Large intestine (tissue), 12 donors: ENCODE measurements around the gene TCF19. TPM values are rescaled to one million over a fixed set of nuclear protein-coding genes. Genes with fewer than 3 reads are reported as not detected.

Source experiments
- DNase-seq, 2 donors: peaks; one replicate each; pipeline versions ENCODE4 v3.0.0 to v3.0.0-alpha.2; 2013
- H3K27ac ChIP-seq: one replicate; pipeline ENCODE4 v1.5.1; 2013; ENCODE audit warnings: low read length
- H3K27me3 ChIP-seq: 2 replicates; pipeline ENCODE4 v1.6.1; 2013; ENCODE audit warnings: low read length; ENCODE audit not compliant: control insufficient read depth, insufficient read depth
- H3K36me3 ChIP-seq: 2 replicates; pipeline ENCODE4 v1.6.1; 2013; ENCODE audit warnings: low read length; ENCODE audit not compliant: control insufficient read depth, insufficient read depth
- H3K4me1 ChIP-seq: one replicate; pipeline ENCODE4 v1.6.1; 2013; ENCODE audit warnings: low read length; ENCODE audit not compliant: control insufficient read depth, insufficient read depth
- H3K4me3 ChIP-seq: one replicate; pipeline ENCODE4 v1.5.1; 2013; ENCODE audit warnings: low read length
- H3K9me3 ChIP-seq: one replicate; pipeline ENCODE4 v1.6.1; 2013; ENCODE audit warnings: mild to moderate bottlenecking, low read depth, low read length, moderate library complexity; ENCODE audit not compliant: control insufficient read depth
- WGBS: methylation state at CpG from one replicate; pipeline ENCODE4 v1.1.5; 2013; ENCODE audit warnings: low lambda C conversion rate; ENCODE audit not compliant: insufficient coverage; 5-methylcytosine and 5-hydroxymethylcytosine counted together
- long read RNA-seq, 11 donors: transcript quantifications; one replicate each; lab custom pipeline, GENCODE V29; 2026
- polyA plus RNA-seq: library from polyadenylated mRNA; unstranded; fragments of 120-200 nt; gene quantifications from one replicate; pipeline ENCODE4 v1.2.1, GENCODE V29; 2013

Gene TCF19
- polyA plus RNA-seq, result 9.1 TPM
- long read RNA-seq, donor 1, result 0 reads
- long read RNA-seq, donor 2, partial matches to known transcripts, result 6 of 8 reads
- long read RNA-seq, donor 2, other reads (novel, unspliced or antisense), result 0 of 8 reads
- long read RNA-seq, donor 3, partial matches to known transcripts, result 0 of 1 reads
- long read RNA-seq, donor 3, other reads (novel, unspliced or antisense), result 0 of 1 reads
- long read RNA-seq, donor 4, result 0 reads
- long read RNA-seq, donor 5, result 0 reads
- long read RNA-seq, donor 6, partial matches to known transcripts, result 0 of 3 reads
- long read RNA-seq, donor 6, other reads (novel, unspliced or antisense), result 0 of 3 reads
- long read RNA-seq, donor 7, result 0 reads
- long read RNA-seq, donor 8, partial matches to known transcripts, result 0 of 2 reads
- long read RNA-seq, donor 8, other reads (novel, unspliced or antisense), result 0 of 2 reads
- long read RNA-seq, donor 9, result 0 reads
- long read RNA-seq, donor 10, result 0 reads
- long read RNA-seq, donor 11, partial matches to known transcripts, result 0 of 1 reads
- long read RNA-seq, donor 11, other reads (novel, unspliced or antisense), result 0 of 1 reads

DNA sequence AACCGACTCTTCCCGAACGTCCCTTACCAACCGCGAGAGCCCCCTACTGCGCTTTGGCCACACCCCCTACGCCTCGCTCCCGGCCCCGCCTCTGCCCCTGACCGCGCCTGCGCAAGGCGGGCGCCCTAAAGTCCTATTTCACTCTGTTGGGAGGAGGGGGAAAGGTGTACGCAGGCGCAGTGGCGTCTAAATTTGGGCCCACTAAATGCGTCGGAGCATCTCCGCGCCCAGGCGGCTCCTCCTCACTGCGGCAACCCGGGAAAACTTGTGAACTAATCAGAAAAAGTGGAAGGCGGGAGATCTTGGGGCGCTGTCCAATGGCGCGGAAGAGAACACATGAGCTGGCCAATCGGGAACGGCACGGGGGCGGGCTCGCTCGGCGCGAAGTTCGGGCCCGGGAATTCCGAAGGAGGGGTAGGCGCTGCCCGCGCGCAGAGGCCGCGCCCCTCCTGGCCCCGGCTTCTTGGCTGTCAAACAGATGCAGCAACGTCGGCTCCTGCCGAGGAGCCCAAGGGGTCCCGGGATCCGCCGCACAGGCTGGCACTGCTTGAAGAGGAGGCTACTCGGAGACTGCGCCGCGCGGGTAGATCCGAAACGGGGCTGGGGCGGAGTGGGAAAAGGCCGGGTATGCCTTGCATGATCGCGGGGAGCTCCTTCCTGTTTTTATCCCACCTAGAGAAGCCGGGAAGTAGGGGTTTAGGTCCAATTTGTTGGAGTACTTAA lies at the start of gene TCF19:
Gene TCF19, plus strand, starts transcription at position 450 of the 723 bp plus-strand sequence. CDS start 881 bp downstream, outside the sequence.
- H3K27ac ChIP-seq, result peak within 1 kb of the TSS; percentile 29

DNA sequence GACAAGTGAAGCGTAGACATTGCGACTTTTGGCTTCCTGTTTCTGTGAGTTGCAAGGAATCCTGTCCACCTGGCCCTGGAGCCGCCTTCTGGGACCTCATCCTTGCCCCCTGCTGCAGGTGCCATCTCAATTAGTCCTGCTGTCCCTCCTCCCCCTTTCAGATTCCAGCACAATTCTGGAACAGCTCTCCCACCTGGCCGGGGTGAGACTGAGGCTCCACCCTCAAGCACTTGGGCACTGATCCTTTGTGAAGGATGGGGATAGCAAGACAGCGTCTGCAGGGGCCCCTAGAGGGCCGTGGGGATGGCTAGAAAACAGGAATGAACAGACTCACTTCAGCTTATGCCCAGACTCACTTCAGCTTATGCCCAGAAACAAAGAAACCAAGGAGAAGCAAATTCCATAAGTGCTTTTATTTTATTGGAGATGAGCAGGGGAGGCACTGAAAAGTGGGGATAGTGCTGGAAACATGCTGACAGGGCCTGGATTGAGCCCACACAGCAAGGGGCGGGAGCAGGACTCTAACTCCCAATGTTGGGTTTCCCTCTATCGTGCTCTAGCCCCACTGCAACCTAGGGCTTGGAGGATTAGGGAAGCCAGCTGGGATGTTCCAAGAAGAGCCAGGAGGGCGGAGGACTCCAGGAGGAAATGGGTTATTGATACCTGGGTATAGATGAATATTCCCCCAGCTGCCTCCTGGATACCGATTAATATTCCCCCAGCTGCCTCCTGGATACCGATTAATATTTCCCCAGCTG lies 47.4 kb upstream of the TCF19 start:
- Histone ChIP-seq H3K27ac (no peak overlapping the region), H3K27me3 (peaks cover 37% of the 10 kb centered on the region), H3K4me1 (no peaks in the 10 kb centered on the region), H3K4me3 (no peak overlapping the region), H3K9me3 (no peaks in the 10 kb centered on the region), H3K36me3 (no peaks in the 10 kb centered on the region)
- no CpG with 5 or more reads among the region's 11 CpGs for WGBS
- DNase-seq, result no peak

More for the DNA sequence above, at the start of gene TCF19:
- Histone ChIP-seq H3K9me3 (no peaks in the 10 kb centered on the region), H3K36me3 (peaks cover 12% of the 10 kb centered on the region), H3K4me1 (peaks cover 12% of the 10 kb centered on the region), H3K27me3 (no peaks in the 10 kb centered on the region), H3K4me3 (peak within 1 kb of the TSS; percentile 63)
- 0% methylated on average over 4 of the region's 65 CpGs for WGBS
- peak; percentile 98 for DNase-seq

- no CpG with 5 or more reads among the region's 13 CpGs for WGBS
- Histone ChIP-seq H3K36me3 (no peaks in the 10 kb centered on the region), H3K4me3 (no peak overlapping the region), H3K4me1 (no peaks in the 10 kb centered on the region), H3K9me3 (no peaks in the 10 kb centered on the region), H3K27ac (no peak overlapping the region), H3K27me3 (peaks cover 39% of the 10 kb centered on the region)
- DNase-seq, result no peak
Observed at GRCh38 chr6:31111712-31112111, 46.7 kb upstream of the TCF19 start.

DNA sequence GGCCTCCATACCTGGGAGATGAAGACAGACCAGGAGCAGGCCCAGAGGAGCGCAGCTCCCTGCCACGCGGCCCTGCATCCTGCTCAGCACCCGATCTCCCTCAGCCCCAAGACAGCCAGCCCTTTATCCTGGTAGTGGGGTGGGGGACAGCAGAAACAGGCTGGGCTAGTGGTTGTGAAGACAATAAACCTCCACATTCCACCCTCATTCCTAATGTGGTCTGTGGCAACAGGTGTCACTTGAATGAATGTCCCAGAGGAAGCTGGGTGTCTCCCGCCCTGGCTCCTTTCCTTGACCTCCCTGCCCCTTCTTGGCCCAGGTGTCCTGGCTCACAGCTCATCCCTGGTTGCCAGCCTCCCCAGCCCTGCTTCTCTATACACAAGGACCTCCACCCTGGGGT lies 45.9 kb upstream of the TCF19 start, which contains the start of gene C6orf15:
Gene C6orf15, minus strand, starts transcription at position 98 of the 400 bp plus-strand sequence. Its CDS starts 20 bp downstream, at position 78.
- no peaks in the 10 kb centered on the region for H3K9me3 ChIP-seq
- no peaks in the 10 kb centered on the region for H3K4me1 ChIP-seq

GRCh38 chr6:31113861-31114540 lies 44.4 kb upstream of the TCF19 start:
- Histone ChIP-seq H3K4me3 (no peak overlapping the region), H3K27me3 (peaks cover 52% of the 10 kb centered on the region), H3K27ac (no peak overlapping the region), H3K9me3 (no peaks in the 10 kb centered on the region), H3K4me1 (no peaks in the 10 kb centered on the region), H3K36me3 (no peaks in the 10 kb centered on the region)
- WGBS, result no CpG with 5 or more reads among the region's 7 CpGs
- DNase-seq, result no peak

More for the DNA sequence above, 45.9 kb upstream of the TCF19 start, which contains the start of gene C6orf15:
- DNase-seq, result no peak
- Histone ChIP-seq H3K27me3 (peaks cover 47% of the 10 kb centered on the region), H3K27ac (no peak within 1 kb of the TSS), H3K4me3 (no peak within 1 kb of the TSS), H3K36me3 (no peaks in the 10 kb centered on the region)
- no CpG with 5 or more reads among the region's 5 CpGs for WGBS

DNA sequence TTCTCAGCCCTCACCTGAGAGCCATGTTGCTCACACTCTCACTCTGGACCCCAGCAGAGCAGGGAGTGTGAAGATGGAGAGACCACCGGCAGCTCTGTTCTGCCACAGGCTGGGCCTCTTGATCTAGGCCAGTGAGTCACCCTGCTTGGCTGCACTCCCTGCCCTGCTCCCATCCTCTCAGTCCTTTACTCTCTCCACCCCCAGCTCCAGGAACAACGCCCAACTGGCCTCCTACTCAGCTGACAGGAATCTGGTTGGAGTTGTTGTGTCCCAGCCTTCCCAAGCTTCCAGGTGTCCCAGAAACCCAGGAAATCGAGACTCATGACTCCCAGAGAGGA lies 43.9 kb upstream of the TCF19 start, which contains the start of gene PSORS1C1:
Gene PSORS1C1, plus strand, starts transcription at position 260 of the 338 bp plus-strand sequence. CDS start 14,833 bp downstream, outside the sequence.
- H3K4me3 ChIP-seq, result no peak within 1 kb of the TSS
- peak; percentile 31 to 55 for DNase-seq

GRCh38 chr6:31114970-31115849 lies 43.2 kb upstream of the TCF19 start:
- Histone ChIP-seq H3K27me3 (peaks cover 44% of the 10 kb centered on the region), H3K4me1 (no peaks in the 10 kb centered on the region), H3K36me3 (no peaks in the 10 kb centered on the region), H3K27ac (no peak overlapping the region), H3K4me3 (no peak overlapping the region), H3K9me3 (no peaks in the 10 kb centered on the region)
- 100% methylated on average over 1 of the region's 9 CpGs for whole genome bisulfite sequencing
- no peak for DNase-seq

More for the DNA sequence above, 43.9 kb upstream of the TCF19 start, which contains the start of gene PSORS1C1:
- peaks cover 51% of the 10 kb centered on the region for H3K27me3 ChIP-seq
- H3K4me1 ChIP-seq, result no peaks in the 10 kb centered on the region
- no peaks in the 10 kb centered on the region for H3K9me3 ChIP-seq
- no peaks in the 10 kb centered on the region for H3K36me3 ChIP-seq
- no peak within 1 kb of the TSS for H3K27ac ChIP-seq
- WGBS, result 33% methylated on average over 1 of the region's 3 CpGs

DNA sequence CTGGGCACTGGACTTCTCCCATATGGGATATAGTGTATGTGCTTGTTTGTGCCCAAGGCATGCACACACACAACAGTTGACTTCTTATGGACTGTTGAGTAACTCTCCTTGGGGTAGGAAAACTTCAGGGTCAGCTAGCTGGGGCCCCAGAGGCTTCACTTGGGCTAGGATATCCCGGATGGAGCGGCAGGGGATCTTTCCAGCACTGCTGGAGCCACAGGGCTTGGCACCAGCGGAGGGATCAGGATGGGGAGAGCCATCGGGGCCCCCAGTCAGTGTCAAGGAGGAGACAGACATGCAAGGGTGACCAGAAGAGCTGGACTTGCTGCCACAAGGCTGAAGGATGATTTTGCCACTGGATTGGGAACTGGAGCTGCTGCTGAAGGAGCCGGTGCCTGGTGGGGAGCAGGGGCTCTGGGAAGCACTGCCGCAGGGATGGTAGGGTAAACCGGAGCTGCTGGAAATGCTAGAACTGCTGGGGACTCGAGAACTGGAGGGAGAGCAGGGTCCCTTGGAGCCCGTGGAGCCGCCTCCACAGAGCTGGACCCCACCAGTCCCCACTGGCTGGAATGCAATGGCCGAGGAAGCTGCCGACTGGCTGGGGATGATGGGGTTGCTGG lies 42.3 kb upstream of the TCF19 start:
- Histone ChIP-seq H3K27me3 (peaks cover 36% of the 10 kb centered on the region), H3K4me3 (no peak overlapping the region)
- WGBS, result no CpG with 5 or more reads among the region's 12 CpGs

More for the DNA sequence above, 42.3 kb upstream of the TCF19 start:
- no peak overlapping the region for H3K27ac ChIP-seq
- no peaks in the 10 kb centered on the region for H3K36me3 ChIP-seq
- H3K4me1 ChIP-seq, result no peaks in the 10 kb centered on the region
- H3K9me3 ChIP-seq, result no peaks in the 10 kb centered on the region
- DNase-seq, result no peak
